ENCODE results near the gene TPPP2.
"Not testable (repeated sequence)": the region's sequence is repeated elsewhere in the genome, so short reads cannot be mapped to it uniquely, and the experiment has no call there.

TPPP2 gene

DNA sequence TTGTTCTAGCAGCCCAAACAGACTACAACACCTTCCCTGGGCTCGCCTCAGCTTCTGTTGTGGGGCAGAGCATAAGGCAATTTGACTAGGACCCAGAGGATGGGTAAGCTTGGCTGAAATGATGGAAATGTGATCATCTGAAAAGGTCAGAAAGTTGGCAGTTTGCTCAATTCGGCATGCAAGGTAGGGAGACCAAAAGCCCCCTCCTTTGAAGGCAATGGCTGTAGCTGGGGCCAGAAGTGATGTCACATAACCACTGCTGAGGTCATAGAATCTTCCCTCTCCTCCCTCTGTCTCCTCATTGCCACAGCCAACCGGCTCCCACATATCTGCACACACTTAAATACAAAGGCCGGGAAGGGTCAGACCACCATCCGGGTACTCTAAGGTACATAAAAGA is at the start of gene TPPP2:
Gene TPPP2 (plus strand): TSS at position 301 of the 400 bp plus-strand sequence. CDS start 365 bp downstream, outside the sequence.
- in situ Hi-C loops (cut with MboI; ENCODE audit: low sequenced_read_pairs): no loop called here

DNA sequence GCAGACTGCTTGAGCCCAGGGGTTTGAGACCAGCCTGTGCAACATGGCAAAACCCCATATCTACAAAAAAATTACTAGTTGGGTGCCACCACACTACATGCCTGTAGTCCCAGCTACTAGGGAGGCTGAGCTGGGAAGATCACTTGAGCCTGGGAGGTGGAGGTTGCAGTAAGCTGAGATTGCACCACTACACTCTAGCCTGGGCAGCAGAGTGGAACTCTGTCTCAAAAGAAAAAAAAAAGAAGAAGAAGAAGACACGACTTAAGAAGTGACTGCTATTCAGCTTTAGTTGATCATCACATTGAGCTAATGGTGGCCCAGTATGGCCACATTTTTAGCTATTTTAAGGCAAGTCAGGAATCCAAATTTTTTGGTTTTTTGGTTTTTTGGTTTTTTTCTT is 49.1 kb upstream of the TPPP2 start:
- in situ Hi-C loops (cut with MboI; ENCODE audit: low sequenced_read_pairs): no loop called here

DNA sequence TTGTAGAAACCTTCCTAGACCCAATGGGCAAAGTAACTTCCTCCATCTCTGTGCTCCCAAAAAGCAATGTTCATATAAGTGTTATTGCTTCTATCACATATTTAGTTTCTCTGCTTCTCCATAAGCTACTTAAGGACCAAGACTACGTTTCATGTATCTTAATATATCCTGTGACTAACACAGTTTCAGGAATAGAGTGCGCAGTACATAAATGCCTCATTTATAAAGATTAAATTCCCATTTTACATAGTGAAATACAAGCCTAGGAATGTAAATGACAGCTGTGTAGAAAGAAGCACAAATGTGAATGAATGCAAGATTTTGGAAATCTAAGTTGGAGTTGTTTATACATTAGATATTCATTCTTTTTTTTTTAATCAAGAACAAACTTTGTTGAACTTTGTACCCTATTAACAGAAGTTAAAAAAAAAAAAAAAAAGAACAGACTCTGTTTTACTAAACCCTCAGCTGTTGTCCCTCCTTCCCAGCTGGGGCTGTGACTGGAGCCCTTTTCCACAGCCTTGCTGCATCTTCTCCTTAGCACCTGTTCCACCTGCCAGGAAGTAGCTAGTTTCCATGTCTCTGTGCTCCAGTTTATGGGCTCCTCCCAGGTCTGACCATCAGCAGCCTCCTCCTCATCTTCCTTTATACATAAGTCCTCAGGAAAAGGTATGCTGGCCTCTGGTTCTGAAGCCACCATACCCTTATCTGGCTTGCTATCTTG is 47.2 kb upstream of the TPPP2 start:
- in situ Hi-C loops (cut with MboI; ENCODE audit: low sequenced_read_pairs): no loop called here

DNA sequence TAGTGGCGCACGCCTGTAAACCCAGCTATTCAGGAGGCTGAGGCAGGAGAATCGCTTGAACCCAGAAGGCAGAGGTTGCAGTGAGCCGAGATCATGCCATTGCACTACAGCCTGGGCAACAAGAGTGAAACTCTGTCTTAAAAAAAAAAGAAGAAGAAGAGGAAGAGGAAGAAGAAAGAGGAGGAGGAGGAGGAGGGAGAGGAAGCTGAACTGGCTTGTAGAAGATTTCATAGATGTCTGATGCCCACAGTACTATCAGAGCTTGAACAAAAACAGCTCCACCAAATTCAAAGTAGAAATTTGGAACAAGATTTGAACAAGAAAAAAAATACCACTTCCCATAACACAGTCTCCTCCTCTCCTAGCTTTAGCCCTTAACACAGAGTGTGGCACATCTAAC is 44.4 kb upstream of the TPPP2 start:
- in situ Hi-C loops (cut with MboI; ENCODE audit: low sequenced_read_pairs): not testable (repeated sequence)

DNA sequence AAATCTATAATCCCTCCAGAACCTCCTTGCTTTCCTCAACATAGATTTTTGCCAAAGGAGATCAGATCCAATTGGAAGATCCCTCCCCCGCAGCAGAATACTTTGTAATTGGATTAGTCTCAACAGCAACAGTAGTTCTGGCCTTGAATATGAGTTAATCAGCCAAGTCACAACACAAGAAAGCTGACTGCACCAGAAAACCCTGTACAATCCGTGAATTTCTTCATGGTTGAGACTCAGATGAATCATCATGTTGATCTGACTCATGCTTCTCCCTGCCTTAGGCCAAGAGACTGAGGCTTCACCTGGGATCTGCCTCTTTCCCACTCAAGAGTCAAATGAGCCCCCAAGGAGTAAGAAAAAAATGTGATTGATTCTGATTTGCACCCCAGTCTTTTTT is 43.2 kb upstream of the TPPP2 start:
- in situ Hi-C loops (cut with MboI; ENCODE audit: low sequenced_read_pairs): no loop called here

DNA sequence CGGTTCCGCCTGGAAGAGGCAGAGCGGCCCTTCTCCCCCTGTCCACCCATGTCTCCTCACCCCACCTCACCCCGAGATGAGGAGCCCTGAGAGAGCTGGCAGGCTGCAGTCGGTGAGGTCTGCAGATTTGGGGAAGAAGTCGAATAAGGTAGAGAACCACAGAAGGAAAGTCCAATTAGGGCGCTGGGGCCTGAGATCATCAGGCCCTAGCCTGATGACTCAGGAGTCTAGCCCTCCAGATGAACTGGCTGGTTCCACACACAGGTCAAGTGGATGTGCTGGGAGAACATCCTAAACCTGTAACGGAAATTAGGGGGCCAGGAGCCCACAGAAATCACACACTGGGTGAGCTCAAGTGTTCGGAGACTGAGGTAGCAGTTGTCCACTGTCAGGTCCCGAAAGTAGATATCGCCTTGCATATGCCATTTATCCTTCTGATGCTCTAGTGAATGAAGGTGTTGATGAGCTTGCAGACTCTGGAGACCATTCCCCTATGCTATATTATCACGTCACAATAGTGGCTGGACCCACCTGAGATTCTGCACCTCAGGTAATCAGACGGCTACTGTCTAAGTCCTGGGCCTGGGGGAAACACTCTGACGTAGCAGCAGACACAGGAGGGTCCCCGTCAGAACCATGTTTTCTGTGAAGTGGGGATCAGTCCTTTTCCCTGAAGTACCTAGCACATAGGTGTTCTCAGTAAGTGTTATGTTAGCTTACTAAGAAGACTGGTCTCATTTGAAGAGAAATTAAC is 41.1 kb upstream of the TPPP2 start:
- in situ Hi-C loops (cut with MboI; ENCODE audit: low sequenced_read_pairs): no loop called here

DNA sequence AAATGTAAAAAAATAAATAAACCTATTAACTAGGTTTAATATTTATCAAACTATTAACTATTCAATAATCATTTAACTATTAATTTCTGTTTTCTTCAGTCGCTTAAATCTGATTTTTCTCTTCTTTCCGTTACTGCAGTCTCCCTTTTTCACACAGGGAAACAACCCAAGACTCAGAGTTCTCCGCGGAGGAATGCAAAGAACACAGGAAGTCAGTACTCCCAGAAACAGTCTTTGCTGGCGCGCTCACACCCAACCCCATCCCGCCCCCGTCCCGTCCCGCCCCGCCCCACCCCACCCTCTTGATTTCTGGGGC is 40.6 kb upstream of the TPPP2 start:
- in situ Hi-C loops (cut with MboI; ENCODE audit: low sequenced_read_pairs): no loop called here

DNA sequence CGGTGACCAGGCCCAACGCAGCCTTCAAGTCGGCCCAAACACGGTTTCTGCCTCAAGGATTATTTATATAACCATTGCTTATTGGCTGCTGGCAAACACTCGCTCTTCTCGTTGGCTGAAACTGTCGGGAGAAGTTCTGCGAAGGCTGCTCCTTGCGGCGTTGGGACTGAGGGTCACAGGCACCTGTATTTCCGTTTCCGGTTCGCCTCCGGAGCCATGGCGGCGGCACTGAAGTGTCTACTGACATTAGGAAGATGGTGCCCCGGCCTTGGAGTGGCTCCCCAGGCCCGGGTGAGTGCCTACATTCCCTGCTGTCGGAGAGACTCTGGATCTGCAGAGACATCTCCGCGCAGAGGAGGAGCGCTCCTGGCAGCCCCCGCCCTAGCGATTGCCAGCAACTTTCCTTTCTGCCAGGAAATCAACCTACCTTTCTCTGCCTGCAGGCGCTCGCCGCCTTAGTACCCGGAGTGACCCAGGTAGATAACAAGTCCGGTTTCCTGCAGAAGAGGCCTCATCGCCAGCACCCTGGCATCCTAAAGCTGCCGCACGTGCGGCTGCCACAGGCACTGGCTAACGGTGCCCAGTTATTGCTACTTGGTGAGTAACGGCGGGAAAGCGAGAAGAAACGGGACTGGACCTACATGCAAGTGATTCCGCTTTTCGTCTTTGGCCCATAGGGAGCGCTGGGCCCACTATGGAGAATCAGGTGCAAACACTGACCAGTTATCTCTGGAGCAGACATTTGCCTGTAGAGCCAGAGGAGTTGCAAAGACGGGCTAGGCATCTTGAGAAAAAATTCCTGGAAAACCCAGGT is 40.0 kb upstream of the TPPP2 start, which contains the start of gene METTL17:
Gene METTL17 (plus strand): TSS at position 194 of the 814 bp plus-strand sequence. CDS start 23 bp downstream, at position 217.
- in situ Hi-C loops (cut with MboI; ENCODE audit: low sequenced_read_pairs): no loop called here

GRCh38 chr14:20996521-20996920 is 33.5 kb upstream of the TPPP2 start:
- in situ Hi-C loops (cut with MboI; ENCODE audit: low sequenced_read_pairs): no loop called here

DNA sequence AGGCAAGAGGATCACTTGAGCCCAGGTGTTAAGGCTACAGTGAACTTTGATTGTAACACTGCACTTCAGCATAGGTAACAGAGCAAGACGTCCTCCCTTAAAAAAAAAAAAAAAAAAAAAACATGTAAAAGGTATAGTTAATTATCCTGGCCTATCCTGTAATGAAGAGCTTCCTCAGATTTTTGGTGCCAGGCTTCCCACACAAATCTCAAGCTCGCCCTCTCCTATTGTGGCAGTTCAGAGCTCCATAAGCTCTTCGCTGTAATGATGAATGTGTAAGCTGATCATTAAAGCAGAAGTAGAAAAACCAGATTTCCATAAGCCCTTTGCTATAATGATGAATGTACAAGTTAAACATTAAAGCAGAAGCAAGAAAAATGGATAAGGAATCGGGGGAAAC is 32.9 kb upstream of the TPPP2 start:
- in situ Hi-C loops (cut with MboI; ENCODE audit: low sequenced_read_pairs): no loop called here

DNA sequence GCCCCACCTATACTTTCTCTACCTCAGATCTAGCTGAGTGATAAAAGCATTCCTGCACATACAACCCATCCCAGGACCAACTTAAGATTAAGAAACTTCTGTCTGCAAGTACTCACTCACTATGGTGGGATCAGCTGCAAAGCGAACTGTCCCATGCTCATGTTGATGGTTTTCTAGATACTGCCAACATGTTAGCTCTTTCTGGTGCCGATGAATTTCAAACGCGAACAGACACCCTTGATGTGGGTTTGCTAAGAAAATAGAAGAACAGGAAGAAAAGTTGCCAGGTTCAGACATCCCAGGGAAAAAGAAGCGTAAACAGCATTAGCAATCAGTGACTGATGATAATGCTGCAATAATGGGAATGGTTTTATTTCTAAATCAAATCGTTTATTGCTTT is 32.5 kb upstream of the TPPP2 start:
- in situ Hi-C loops (cut with MboI; ENCODE audit: low sequenced_read_pairs): no loop called here

DNA sequence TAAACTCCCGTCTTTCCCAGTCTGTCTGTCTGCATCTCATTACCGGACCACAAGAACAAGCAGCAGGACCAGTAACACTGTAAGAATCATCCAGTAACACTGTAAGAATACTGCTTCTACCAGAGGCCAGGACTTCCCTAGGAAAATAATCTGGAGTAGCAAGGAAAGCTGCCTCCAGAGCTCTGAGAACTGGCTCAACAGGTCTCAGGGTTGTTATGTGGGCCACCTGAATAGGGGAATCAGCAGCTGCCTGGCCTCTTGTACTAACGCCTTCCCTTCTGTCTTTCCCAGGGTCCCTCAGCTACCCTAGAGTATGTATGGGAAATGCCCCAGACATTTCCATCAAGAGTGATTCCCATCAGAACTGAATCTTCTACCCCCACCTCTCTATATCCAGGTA is 31.9 kb upstream of the TPPP2 start:
- in situ Hi-C loops (cut with MboI; ENCODE audit: low sequenced_read_pairs): no loop called here

DNA sequence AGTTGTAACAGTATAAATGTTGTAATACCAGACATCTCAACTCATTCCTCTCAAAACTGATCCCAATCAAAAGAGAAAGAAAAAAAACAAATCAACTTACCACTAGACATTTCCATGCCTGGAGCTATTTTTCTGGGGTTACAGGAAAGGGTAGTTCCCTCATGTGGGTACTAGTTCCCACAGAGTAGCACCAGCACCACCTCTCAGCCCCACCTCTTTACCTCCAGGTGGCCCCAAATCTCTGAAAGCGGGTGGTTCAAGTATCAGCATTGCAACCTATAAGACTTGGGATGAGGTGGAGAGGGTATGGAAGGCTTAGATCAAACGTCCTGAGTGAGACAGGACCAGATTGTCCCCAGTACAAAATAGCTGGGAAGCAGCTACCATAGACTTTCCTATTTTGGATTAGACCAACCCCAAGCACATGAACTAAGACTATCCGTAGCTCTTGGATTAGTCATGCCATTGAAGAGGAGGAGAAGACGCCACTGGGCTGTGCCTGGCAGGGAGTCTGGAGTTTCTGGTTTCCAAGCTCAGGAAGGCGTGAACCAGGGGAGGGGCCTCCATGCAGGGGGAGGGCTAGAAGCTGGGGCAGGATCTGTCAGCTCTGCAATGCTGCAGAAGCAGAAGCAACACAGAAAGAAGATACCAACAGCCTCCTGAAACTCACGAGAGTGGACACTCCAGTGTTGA is 31.2 kb upstream of the TPPP2 start, which contains the start of gene SLC39A2:
Gene SLC39A2 (plus strand): TSS at position 620 of the 693 bp plus-strand sequence. CDS start 154 bp downstream, outside the sequence.
- in situ Hi-C loops (cut with MboI; ENCODE audit: low sequenced_read_pairs): no loop called here

GRCh38 chr14:20999591-20999990 is 30.4 kb upstream of the TPPP2 start:
- in situ Hi-C loops (cut with MboI; ENCODE audit: low sequenced_read_pairs): no loop called here

- in situ Hi-C loops (cut with MboI; ENCODE audit: low sequenced_read_pairs): no loop called here
These were observed 28.8 kb upstream of the TPPP2 start for GRCh38 chr14:21001218-21001617.

DNA sequence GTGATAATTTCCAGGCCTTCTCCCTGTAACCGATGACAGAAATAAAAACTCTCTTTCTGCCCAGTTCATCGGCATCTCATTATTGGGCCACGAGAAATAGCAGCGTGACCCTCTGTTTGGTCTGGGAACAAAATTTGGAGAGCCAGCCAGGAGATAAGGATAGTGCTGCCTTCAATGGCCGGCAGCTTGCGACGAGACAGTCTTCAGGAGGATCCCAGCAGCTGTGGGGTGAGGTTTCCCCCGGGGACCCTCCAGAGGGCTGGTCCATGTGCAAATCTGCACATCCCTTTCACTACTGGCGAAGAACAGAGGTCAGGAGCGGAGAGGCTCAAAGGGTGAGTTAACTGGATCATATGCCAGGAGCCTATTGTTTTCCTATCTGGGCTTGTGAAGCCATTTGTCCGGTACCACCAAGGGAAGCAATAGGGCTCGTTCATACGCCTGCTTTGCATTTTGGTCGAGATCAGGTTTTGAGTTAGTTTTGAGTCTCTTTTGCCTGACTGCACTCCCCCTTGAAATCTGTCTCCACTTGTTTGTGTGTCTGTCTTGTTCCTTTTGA is 26.1 kb upstream of the TPPP2 start:
- in situ Hi-C loops (cut with MboI; ENCODE audit: low sequenced_read_pairs): no loop called here

DNA sequence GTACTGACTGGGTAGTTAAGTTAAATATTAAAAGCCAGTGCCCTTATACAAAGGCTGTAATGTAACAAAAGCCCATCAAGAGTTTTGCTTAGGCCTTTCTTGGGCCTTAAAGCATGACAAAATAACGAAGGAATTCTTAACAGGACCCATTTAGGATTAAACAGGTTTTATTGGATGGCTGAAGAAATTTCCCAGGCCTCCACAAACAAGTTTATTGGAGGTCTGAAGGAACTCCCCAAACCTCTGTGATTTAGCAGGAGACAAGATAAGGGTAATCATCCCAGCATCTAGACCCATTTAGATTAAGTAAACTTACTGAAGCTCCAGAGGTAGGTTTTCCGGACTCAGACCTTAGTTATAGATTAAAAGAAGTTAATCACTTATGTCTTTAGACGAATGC is 20.3 kb upstream of the TPPP2 start:
- in situ Hi-C loops (cut with MboI; ENCODE audit: low sequenced_read_pairs): not testable (repeated sequence)

GRCh38 chr14:21011136-21011535 is 18.9 kb upstream of the TPPP2 start:
- in situ Hi-C loops (cut with MboI; ENCODE audit: low sequenced_read_pairs): no loop called here

DNA sequence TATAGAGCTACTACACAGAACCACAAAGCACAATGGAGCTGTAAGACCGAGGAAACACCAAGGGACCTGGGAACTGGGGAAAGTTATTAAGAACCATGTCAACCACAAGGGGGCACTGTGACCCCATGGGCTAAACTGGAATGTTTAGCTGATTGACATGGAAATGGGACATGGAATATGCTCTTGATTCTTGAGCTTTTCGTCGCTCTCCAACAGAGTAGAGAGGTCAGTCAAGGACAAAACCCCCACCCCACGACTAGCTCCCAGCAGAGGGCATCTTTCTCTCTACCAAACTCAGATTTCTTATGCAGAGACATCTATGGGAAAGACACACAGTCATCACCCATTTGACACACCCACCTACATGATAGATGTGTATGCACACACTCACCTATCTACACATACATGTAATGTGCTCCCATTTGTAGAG is 15.2 kb upstream of the TPPP2 start:
- in situ Hi-C loops (cut with MboI; ENCODE audit: low sequenced_read_pairs): no loop called here

DNA sequence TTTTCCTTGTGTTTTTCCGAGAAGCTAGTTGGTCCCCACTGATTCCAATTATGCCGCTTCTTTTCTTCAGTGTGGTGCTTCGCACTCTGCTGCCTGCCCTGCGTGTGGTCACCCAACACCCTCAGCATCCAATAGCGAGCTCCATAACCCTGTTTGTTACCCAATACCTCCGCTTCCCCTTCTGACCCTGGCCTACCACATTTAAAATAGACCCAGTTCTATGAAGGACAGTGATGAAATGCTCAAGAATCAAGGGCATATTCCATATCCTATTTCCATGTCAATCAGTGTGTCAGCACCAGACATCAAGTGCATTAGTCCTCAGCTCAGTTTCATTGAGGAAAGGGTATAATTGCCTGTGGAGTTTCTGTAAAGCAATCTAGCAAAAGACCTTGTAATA is 14.7 kb upstream of the TPPP2 start:
- in situ Hi-C loops (cut with MboI; ENCODE audit: low sequenced_read_pairs): no loop called here

Measured in HL-60/S4 (cell line).